ENCODE measurements around the gene MYO9B.

MYO9B gene

DNA sequence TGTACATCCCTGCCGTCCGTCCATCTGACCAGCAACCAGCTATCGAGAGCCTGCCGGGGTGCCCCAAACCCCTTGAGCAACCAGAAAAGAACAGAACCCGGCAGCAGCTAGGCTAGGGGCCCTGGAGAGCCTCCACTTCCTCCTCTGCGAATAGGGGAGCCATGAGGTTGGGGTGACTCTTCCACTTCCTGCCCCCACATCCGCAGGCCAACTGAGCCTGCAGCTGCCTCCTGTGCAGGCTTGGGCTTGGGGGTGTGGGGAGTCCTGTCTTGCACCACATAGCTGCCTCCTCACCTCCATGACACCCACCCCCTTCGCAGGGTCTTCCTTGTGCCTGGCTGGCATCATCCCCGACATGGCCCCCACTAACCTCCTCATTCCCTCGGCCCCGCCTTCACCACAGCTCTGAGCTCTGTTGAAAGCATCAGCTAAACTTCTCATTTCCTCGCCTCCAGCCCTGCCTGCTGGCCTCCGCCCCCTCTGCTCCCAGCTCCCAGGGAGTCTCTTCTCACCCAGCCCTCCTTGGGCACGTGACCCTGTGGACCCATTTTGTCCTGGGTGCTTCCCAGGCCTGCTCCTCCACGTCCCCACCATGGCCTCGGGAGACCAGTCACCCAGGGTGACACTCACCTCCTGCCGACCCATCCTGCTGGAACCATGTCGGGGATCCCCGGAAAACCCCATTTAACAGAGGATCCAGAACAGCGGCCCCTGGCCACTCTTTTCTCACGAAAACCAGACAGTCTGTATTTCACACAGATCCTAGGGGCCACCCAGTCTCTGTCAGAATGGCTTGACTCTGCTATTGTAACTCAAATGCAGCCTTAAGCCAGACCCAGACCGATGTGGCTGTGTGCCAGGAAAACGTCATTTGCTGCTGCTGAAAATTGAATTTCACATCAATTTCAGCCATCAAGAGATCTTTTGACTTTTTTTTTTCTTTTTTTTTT lies 50.4 kb downstream of the MYO9B start:
- no peak for TF ChIP-seq CTCF (IDR thresholded peaks at IDR 0.05)
- DNase-seq (ENCODE audit: low spot score) = peak; percentile 86
- Histone ChIP-seq H3K27ac (peak overlapping the region; percentile 75 to 94), H3K4me3 (peak overlapping the region; percentile 46)

GRCh38 chr19:17127671-17128070 lies 52.1 kb downstream of the MYO9B start:
- H3K27ac ChIP-seq = peak overlapping the region in 1 of 2 donors; percentile 94
- DNase-seq (ENCODE audit: low spot score) = no peak
- no peak overlapping the region for H3K4me3 ChIP-seq
- TF ChIP-seq CTCF (IDR thresholded peaks at IDR 0.05) = no peak

GRCh38 chr19:17128403-17128802 lies 52.8 kb downstream of the MYO9B start:
- DNase-seq (ENCODE audit: low spot score) = no peak
- Histone ChIP-seq H3K27ac (peak overlapping the region in 1 of 2 donors; percentile 26), H3K4me3 (no peak overlapping the region)
- no peak for TF ChIP-seq CTCF (IDR thresholded peaks at IDR 0.05)

GRCh38 chr19:17128820-17129219 lies 53.2 kb downstream of the MYO9B start:
- no peak overlapping the region for H3K4me3 ChIP-seq
- no peak for TF ChIP-seq CTCF (IDR thresholded peaks at IDR 0.05)
- H3K27ac ChIP-seq = peak overlapping the region in 1 of 2 donors; percentile 6
- DNase-seq (ENCODE audit: low spot score) = no peak

DNA sequence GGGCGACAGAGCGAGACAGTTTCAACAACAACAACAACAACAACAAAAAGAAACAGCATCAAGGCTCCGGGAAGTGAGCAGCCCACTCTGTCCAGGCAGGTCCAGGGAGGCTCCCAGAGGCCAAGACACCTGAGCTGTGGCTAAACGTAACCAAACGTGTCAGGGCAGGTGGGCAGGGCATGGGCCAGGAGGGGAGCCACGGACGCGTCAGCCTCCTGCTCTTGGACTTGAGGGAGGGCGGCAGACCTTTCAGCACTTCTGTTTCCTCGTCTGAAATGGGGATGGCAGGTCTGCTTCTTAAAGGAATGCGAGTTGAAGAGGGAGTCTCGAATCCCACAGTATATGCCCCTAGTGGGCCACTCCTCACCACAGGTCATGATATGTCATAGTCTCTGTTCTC lies 53.8 kb downstream of the MYO9B start:
- no peak for DNase-seq (ENCODE audit: low spot score)
- Histone ChIP-seq H3K27ac (peak overlapping the region in 1 of 2 donors; percentile 6), H3K4me3 (no peak overlapping the region)
- TF ChIP-seq CTCF (IDR thresholded peaks at IDR 0.05) = no peak

DNA sequence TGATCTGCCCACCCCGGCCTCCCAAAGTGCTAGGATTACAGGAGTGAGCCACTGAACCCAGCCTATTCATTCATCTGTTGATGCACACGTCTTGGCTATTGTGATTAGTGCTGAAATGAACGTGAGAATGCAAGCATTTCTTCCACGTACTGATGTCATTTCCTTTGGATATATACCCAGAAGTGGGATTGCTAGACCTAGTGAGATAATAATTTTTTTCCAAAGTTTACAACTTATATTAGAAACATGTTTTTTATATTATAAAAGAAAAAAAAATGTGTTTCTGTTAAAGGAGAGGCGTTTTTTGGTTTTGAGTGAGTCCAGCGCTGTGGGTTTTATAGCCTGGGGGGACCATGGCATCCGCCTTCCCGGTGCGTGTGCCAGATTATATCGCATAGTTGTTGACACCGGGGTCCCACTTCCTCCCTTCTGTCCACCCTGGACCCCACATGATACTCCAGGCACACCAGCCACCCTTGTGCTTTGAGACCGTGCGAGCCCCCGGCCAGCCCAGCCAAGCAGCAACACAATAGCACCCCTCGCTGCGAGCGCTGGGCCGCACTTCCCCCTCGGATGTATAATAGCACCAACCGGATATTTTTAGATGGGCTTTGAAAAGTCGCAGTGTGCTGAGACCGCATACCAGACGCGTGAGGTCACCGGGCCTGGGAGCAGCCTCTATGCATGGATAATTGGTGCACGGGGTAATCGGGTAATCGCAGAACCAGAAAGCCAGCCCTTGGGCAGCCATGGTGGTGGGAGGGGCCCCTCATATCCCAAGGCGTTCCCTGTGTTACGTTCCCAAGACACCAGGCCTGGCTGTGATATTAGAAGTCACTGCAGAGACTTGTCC lies 59.6 kb downstream of the MYO9B start:
- no peak for TF ChIP-seq CTCF (IDR thresholded peaks at IDR 0.05)
- Histone ChIP-seq H3K4me3 (peak overlapping the region; percentile 60), H3K27ac (peak overlapping the region; percentile 95 to 98)
- DNase-seq (ENCODE audit: low spot score) = peak; percentile 97

Data from coronary artery (tissue), 2 donors.